Measurements from ENCODE around the gene STK11. TPM values are rescaled to one million over a fixed set of nuclear protein-coding genes. Genes with fewer than 3 reads are reported as not detected.

The STK11 gene
- polyA plus RNA-seq, 1 donor from 2014 or later = 51.6 TPM

DNA sequence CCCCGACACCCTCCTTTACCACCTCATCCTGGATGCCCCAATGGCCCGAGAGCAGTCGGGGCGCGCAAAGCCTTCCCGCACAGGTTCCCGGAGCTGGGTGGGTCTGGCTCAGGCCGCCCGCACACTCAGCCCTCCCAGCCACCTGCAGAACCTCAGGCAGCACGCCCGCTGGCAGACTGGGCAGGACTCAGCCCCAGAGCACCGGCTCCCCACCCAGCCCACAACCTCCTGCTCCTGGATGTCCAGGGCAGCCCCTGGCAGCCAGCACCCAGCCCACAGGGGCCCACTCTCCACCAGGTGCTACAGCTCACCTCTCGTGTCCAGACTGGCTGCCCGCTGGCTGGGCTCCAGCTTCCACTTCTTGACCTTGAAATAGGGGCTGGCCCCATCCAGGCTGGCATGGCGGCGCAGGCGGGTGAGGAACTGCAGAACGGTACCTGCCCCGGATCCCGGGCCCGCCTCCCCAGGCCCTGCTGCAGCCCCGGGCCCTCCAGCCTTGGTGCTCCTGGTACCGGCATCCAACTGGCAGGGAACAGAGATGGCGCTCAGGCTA is 27.6 kb downstream of the STK11 start:
- peaks cover 13% of the 10 kb centered on the region for H3K79me2 ChIP-seq (replicated peaks; ENCODE audit: insufficient read depth, low read length)
- no peaks in the 10 kb centered on the region for H3K9me3 ChIP-seq (ENCODE audit: low read length)
- H3F3A ChIP-seq (ENCODE audit: insufficient read depth, low read length, poor library complexity, severe bottlenecking) = peaks cover under 1% of the 10 kb centered on the region
- H3K27me3 ChIP-seq (ENCODE audit: insufficient read depth, low read depth, low read length) = no peaks in the 10 kb centered on the region
- H3K36me3 ChIP-seq (ENCODE audit: insufficient read depth, low read length) = no peaks in the 10 kb centered on the region
- H3K9ac ChIP-seq (ENCODE audit: low read length) = no peak overlapping the region
- H3K27ac ChIP-seq (ENCODE audit: low read length) = no peak overlapping the region
- no peak overlapping the region for H2AFZ ChIP-seq (ENCODE audit: low read depth, low read length)
- no peak overlapping the region for H3K4me3 ChIP-seq (ENCODE audit: low read length)
- no peak overlapping the region for H3K4me2 ChIP-seq (ENCODE audit: low read length)
- no peaks in the 10 kb centered on the region for H3K9me2 ChIP-seq (ENCODE audit: insufficient read depth, low read length)
- TF ChIP-seq, protein P1, sequence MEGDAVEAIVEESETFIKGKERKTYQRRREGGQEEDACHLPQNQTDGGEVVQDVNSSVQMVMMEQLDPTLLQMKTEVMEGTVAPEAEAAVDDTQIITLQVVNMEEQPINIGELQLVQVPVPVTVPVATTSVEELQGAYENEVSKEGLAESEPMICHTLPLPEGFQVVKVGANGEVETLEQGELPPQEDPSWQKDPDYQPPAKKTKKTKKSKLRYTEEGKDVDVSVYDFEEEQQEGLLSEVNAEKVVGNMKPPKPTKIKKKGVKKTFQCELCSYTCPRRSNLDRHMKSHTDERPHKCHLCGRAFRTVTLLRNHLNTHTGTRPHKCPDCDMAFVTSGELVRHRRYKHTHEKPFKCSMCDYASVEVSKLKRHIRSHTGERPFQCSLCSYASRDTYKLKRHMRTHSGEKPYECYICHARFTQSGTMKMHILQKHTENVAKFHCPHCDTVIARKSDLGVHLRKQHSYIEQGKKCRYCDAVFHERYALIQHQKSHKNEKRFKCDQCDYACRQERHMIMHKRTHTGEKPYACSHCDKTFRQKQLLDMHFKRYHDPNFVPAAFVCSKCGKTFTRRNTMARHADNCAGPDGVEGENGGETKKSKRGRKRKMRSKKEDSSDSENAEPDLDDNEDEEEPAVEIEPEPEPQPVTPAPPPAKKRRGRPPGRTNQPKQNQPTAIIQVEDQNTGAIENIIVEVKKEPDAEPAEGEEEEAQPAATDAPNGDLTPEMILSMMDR (IDR thresholded peaks at IDR 0.05; ENCODE audit: poor library complexity, severe bottlenecking) = no peak
- no peak for TF ChIP-seq POLR2AphosphoS5 (IDR thresholded peaks at IDR 0.05)
- TF ChIP-seq RAD21 (conservative IDR thresholded peaks at IDR 0.05) = no peak
- TF ChIP-seq EP300 (conservative IDR thresholded peaks at IDR 0.05; ENCODE audit: poor library complexity, severe bottlenecking) = no peak
- no peak for TF ChIP-seq EZH2 (IDR thresholded peaks at IDR 0.05; ENCODE audit: borderline replicate concordance, insufficient read depth, low read length, poor library complexity, severe bottlenecking)
- TF ChIP-seq, protein P2, sequence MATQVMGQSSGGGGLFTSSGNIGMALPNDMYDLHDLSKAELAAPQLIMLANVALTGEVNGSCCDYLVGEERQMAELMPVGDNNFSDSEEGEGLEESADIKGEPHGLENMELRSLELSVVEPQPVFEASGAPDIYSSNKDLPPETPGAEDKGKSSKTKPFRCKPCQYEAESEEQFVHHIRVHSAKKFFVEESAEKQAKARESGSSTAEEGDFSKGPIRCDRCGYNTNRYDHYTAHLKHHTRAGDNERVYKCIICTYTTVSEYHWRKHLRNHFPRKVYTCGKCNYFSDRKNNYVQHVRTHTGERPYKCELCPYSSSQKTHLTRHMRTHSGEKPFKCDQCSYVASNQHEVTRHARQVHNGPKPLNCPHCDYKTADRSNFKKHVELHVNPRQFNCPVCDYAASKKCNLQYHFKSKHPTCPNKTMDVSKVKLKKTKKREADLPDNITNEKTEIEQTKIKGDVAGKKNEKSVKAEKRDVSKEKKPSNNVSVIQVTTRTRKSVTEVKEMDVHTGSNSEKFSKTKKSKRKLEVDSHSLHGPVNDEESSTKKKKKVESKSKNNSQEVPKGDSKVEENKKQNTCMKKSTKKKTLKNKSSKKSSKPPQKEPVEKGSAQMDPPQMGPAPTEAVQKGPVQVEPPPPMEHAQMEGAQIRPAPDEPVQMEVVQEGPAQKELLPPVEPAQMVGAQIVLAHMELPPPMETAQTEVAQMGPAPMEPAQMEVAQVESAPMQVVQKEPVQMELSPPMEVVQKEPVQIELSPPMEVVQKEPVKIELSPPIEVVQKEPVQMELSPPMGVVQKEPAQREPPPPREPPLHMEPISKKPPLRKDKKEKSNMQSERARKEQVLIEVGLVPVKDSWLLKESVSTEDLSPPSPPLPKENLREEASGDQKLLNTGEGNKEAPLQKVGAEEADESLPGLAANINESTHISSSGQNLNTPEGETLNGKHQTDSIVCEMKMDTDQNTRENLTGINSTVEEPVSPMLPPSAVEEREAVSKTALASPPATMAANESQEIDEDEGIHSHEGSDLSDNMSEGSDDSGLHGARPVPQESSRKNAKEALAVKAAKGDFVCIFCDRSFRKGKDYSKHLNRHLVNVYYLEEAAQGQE (IDR thresholded peaks at IDR 0.05; ENCODE audit: borderline replicate concordance) = no peak
- no peak for TF ChIP-seq TAF1 (IDR thresholded peaks at IDR 0.05; ENCODE audit: low read depth)
- no peak for TF ChIP-seq MXI1 (conservative IDR thresholded peaks at IDR 0.05; ENCODE audit: poor library complexity, severe bottlenecking)
- TF ChIP-seq SMC3 (conservative IDR thresholded peaks at IDR 0.05; ENCODE audit: poor library complexity) = no peak
- no peaks in the 10 kb centered on the region for H4K20me1 ChIP-seq (ENCODE audit: insufficient read depth)

DNA sequence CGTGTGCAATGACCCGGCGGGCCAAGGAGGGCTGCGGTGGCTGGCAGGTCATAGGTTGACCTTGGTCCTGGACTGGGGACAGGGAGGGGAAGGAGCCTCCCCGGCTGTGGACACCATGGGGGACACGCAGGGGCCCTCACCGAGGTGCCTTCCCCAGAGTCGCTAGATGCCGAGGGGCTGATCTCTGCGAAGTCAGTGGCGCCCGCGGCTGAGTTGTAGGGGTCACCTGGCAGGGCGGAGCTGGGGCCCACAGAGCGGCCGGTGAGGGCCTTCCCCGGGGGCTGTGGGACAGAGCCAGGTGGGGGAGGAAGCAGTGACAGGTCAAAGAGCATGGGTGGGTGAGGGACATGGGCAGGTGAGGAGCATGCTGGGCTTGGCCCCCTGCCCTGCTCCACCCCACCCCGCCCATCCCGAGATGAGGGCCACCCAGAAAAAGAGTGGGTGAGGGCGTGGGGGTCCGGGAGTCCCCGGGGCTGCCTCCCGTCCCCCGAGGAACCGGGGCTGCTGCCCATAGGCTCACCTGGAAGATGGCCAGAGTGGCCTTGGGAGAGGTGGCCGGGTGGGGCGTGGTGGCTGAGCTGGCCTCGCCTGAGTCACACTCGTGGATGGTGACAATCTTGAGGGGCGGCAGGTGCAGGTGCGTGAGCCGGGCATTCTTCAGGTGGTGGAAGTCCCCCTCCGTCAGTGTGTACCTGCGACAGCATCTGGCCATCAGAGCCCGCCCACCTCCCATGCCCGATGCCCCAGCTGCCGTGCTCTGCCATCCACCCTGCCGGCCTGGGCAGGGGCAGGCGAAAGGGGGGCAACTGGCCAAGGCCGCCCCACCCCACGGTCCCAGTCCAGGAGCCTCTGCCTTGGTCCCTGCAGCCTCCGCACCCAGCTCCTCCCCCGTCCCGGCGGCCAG is 28.7 kb downstream of the STK11 start:
- TF ChIP-seq TAF1 (IDR thresholded peaks at IDR 0.05; ENCODE audit: low read depth) (no peak), RAD21 (conservative IDR thresholded peaks at IDR 0.05) (no peak), POLR2AphosphoS5 (IDR thresholded peaks at IDR 0.05) (no peak), EP300 (conservative IDR thresholded peaks at IDR 0.05; ENCODE audit: poor library complexity, severe bottlenecking) (no peak), SMC3 (conservative IDR thresholded peaks at IDR 0.05; ENCODE audit: poor library complexity) (no peak), EZH2 (IDR thresholded peaks at IDR 0.05; ENCODE audit: borderline replicate concordance, insufficient read depth, low read length, poor library complexity, severe bottlenecking) (no peak)
- TF ChIP-seq, protein P1 (IDR thresholded peaks at IDR 0.05; ENCODE audit: poor library complexity, severe bottlenecking) = no peak
- Histone ChIP-seq H3K36me3 (ENCODE audit: insufficient read depth, low read length) (no peaks in the 10 kb centered on the region), H3K9me2 (ENCODE audit: insufficient read depth, low read length) (no peaks in the 10 kb centered on the region), H2AFZ (ENCODE audit: low read depth, low read length) (no peak overlapping the region), H4K20me1 (ENCODE audit: insufficient read depth) (no peaks in the 10 kb centered on the region), H3F3A (ENCODE audit: insufficient read depth, low read length, poor library complexity, severe bottlenecking) (peaks cover 4% of the 10 kb centered on the region), H3K27me3 (ENCODE audit: insufficient read depth, low read depth, low read length) (no peaks in the 10 kb centered on the region), H3K27ac (ENCODE audit: low read length) (no peak overlapping the region), H3K4me2 (ENCODE audit: low read length) (no peak overlapping the region), H3K4me3 (ENCODE audit: low read length) (no peak overlapping the region), H3K9me3 (ENCODE audit: low read length) (no peaks in the 10 kb centered on the region), H3K79me2 (replicated peaks; ENCODE audit: insufficient read depth, low read length) (peaks cover 13% of the 10 kb centered on the region), H3K9ac (ENCODE audit: low read length) (no peak overlapping the region)

Measured in neural cell (in vitro differentiated cells).